ENCODE results near the gene PLA2G3. TPM values are rescaled to one million over a fixed set of nuclear protein-coding genes. Genes with fewer than 3 reads are reported as not detected.
"Not testable (repeated sequence)": the region's sequence is repeated elsewhere in the genome, so short reads cannot be mapped to it uniquely, and the experiment has no call there.

The PLA2G3 gene
- total RNA-seq, 2 experiments from 2014 or later: not detected

DNA sequence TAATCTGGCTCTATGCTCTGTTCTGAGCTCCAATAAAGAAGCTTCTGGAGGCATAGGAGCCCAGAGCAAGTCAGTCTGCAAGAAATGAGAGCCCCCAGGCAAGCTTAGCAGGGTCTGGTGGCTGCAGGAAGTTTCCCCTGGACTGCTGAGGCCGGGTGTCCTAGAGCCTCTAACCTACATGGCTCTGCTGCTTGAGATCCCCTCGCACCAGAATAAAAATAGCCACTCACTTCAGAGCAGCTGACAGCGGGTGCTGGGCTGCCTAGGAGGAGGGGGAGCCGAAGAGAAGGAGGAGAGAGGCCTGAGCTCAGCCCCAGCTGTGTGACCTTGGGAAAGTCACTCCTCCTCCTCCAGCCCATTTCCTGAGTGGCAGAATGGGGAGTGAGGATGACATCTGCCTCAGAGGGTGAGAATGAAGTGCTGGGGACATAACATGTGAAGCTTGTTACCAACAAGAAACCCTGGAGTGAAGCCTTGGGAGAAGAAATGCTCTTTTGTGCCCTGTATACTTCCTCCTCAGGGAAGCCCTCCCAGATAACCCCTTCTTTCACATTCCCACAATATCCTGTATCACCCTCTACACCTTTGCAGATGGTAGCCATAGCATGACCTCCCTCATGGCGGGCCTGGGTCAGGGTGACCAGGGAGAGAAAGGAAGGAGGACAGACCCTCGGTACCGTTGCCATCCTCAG, 21.1 kb downstream of the PLA2G3 start:
- no peaks in the 10 kb centered on the region for H3K36me3 Mint-ChIP-seq (ENCODE audit: low read depth)
- H3K27me3 Mint-ChIP-seq: peaks cover 3% of the 10 kb centered on the region
- Histone ChIP-seq H3K4me1 (ENCODE audit: insufficient read depth, low read length) (no peaks in the 10 kb centered on the region), H3K4me3 (ENCODE audit: low read length) (no peak overlapping the region), H3K27ac (ENCODE audit: low read depth in 1 of 2, low read length in 2 of 2) (no peak overlapping the region), H3K9me3 (ENCODE audit: control insufficient read depth in 1 of 2, insufficient read depth in 1 of 2, low read length in 2 of 2) (no peaks in the 10 kb centered on the region), H3K27me3 (ENCODE audit: control insufficient read depth in 1 of 2, insufficient read depth in 2 of 2, low read length in 2 of 2) (no peaks in the 10 kb centered on the region), H3K36me3 (ENCODE audit: insufficient read depth, low read length) (no peaks in the 10 kb centered on the region)
- H3K4me3 Mint-ChIP-seq: no peak overlapping the region
- CTCF ChIA-PET: no interaction called here
- TF ChIP-seq, protein P1, sequence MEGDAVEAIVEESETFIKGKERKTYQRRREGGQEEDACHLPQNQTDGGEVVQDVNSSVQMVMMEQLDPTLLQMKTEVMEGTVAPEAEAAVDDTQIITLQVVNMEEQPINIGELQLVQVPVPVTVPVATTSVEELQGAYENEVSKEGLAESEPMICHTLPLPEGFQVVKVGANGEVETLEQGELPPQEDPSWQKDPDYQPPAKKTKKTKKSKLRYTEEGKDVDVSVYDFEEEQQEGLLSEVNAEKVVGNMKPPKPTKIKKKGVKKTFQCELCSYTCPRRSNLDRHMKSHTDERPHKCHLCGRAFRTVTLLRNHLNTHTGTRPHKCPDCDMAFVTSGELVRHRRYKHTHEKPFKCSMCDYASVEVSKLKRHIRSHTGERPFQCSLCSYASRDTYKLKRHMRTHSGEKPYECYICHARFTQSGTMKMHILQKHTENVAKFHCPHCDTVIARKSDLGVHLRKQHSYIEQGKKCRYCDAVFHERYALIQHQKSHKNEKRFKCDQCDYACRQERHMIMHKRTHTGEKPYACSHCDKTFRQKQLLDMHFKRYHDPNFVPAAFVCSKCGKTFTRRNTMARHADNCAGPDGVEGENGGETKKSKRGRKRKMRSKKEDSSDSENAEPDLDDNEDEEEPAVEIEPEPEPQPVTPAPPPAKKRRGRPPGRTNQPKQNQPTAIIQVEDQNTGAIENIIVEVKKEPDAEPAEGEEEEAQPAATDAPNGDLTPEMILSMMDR (IDR thresholded peaks at IDR 0.05): no peak
- ATAC-seq (ENCODE audit: poor library complexity) (no peak), DNase-seq (no peak)
- POLR2A ChIA-PET: no interaction called here
- H3K4me1 Mint-ChIP-seq (ENCODE audit: low read depth): no peaks in the 10 kb centered on the region
- no peaks in the 10 kb centered on the region for H3K9me3 Mint-ChIP-seq
- H3K27ac Mint-ChIP-seq: no peak overlapping the region
- intact Hi-C loops (cut with DNase I, micrococcal nuclease): no loop called here

DNA sequence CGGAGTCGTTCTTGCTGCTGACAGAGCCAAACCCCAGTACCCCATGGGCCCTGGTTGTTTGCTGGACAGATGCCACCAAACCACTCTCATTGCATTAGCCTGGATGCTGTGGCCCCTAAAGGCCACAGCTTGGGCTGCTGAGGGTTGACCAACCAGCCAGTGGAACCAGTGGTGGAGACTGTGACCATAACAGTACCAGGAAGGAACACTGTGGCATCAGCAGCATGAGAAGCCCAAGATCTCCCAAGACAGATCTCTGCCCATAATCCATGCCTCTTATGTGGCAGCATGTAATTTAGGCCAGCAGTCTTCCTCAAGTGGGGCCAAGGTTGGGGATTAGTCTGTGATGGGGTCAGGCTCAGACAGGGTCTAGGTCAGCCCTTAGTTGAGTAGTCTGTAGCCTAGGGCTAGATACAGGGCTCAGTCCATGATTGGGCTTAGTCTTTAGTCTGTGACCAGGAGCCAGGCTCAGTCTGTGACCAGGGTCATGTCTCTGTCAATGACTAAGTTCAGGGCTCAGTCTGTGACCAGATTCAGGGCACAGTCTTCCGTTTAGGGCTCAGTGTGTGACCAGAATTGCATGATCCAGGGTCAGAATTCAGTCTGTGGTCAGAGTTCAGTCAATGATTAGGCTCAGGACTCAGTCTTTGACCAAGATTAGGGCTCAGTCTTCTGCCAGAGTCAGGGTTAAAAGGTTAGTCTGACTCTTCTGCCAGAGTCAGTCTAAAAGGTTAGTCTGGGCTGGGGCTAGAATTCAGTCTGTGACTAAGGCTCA, 22.1 kb downstream of the PLA2G3 start:
- Mint-ChIP-seq H3K27me3 (no peaks in the 10 kb centered on the region), H3K36me3 (ENCODE audit: low read depth) (no peaks in the 10 kb centered on the region), H3K4me1 (ENCODE audit: low read depth) (no peaks in the 10 kb centered on the region), H3K9me3 (no peaks in the 10 kb centered on the region), H3K27ac (no peak overlapping the region), H3K4me3 (no peak overlapping the region)
- Histone ChIP-seq H3K36me3 (ENCODE audit: insufficient read depth, low read length) (no peaks in the 10 kb centered on the region), H3K4me3 (ENCODE audit: low read length) (no peak overlapping the region), H3K4me1 (ENCODE audit: insufficient read depth, low read length) (no peaks in the 10 kb centered on the region), H3K27ac (ENCODE audit: low read depth in 1 of 2, low read length in 2 of 2) (no peak overlapping the region), H3K9me3 (ENCODE audit: control insufficient read depth in 1 of 2, insufficient read depth in 1 of 2, low read length in 2 of 2) (no peaks in the 10 kb centered on the region), H3K27me3 (ENCODE audit: control insufficient read depth in 1 of 2, insufficient read depth in 2 of 2, low read length in 2 of 2) (no peaks in the 10 kb centered on the region)
- TF ChIP-seq, protein P1 (IDR thresholded peaks at IDR 0.05): no peak
- ChIA-PET CTCF (no interaction called here), POLR2A (no interaction called here)
- DNase-seq (no peak), ATAC-seq (ENCODE audit: poor library complexity) (no peak)
- intact Hi-C loops (cut with DNase I, micrococcal nuclease): no loop called here

DNA sequence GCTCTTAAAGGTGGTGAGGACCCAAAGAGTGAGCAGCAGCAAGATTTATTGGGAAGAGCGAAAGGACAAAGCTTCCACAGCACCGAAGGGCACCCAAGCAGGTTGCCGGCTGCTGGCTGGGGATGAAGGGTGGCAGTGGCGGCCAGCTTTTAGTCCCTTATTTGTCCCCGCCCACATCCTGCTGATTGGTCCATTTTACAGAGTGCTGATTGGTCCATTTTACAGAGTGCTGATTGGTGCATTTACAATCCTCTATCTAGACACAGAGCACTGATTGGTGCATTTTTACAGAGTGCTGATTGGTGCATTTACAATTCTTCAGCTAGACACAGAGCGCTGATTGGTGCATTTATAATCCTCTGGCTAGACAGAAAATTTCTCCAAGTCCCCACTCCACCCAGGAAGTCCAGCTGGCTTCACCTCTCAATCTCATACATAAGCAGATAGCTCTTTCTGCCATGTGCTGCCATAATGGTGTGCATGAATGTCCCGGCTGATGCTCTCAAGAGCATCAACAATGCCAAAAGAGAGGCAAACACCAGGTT, 27.7 kb downstream of the PLA2G3 start:
- H3K4me1 Mint-ChIP-seq (ENCODE audit: low read depth); CTCF ChIA-PET; H3K9me3 Mint-ChIP-seq; H3K9me3 ChIP-seq (ENCODE audit: control insufficient read depth in 1 of 2, insufficient read depth in 1 of 2, low read length in 2 of 2); H3K27ac ChIP-seq (ENCODE audit: low read depth in 1 of 2, low read length in 2 of 2); H3K36me3 ChIP-seq (ENCODE audit: insufficient read depth, low read length); H3K36me3 Mint-ChIP-seq (ENCODE audit: low read depth); H3K27me3 ChIP-seq (ENCODE audit: control insufficient read depth in 1 of 2, insufficient read depth in 2 of 2, low read length in 2 of 2); DNase-seq; H3K27ac Mint-ChIP-seq; H3K4me3 ChIP-seq (ENCODE audit: low read length); H3K27me3 Mint-ChIP-seq; intact Hi-C loops (cut with DNase I, micrococcal nuclease); ATAC-seq (ENCODE audit: poor library complexity); H3K4me3 Mint-ChIP-seq; H3K4me1 ChIP-seq (ENCODE audit: insufficient read depth, low read length): not testable (repeated sequence)
- POLR2A ChIA-PET: interaction anchor here (0.7 kb wide), 1 partner anchor 166 kb away, joined by 3 read pairs; no protein-coding TSS in a partner anchor
